NCI-H1048 (cell line): ENCODE results near the gene OVCA2.

Experiments
- DNase-seq: peaks from one replicate; lab custom pipeline; 2025; lab: John Stamatoyannopoulos, UW

OVCA2 gene

GRCh38 chr17:2013994-2014317 lies 27.9 kb upstream of the OVCA2 start:
- no peak for DNase-seq

GRCh38 chr17:2015314-2015713 lies 26.5 kb upstream of the OVCA2 start:
- DNase-seq: no peak

GRCh38 chr17:2016494-2016893 lies 25.3 kb upstream of the OVCA2 start:
- no peak for DNase-seq

- no peak for DNase-seq
These were observed 24.4 kb upstream of the OVCA2 start for GRCh38 chr17:2017274-2017941.

GRCh38 chr17:2018716-2019510 lies 22.9 kb upstream of the OVCA2 start:
- no peak for DNase-seq

- DNase-seq: no peak
These were observed 22.1 kb upstream of the OVCA2 start for GRCh38 chr17:2019723-2020122.

GRCh38 chr17:2020721-2021120 lies 21.1 kb upstream of the OVCA2 start:
- DNase-seq: no peak

- no peak for DNase-seq
These were observed 19.1 kb upstream of the OVCA2 start for GRCh38 chr17:2022647-2023240.

- no peak for DNase-seq
These were observed 18.6 kb upstream of the OVCA2 start for GRCh38 chr17:2023256-2023655.

- DNase-seq: no peak
These were observed 17.9 kb upstream of the OVCA2 start for GRCh38 chr17:2023692-2024571.

- DNase-seq: no peak
These were observed 17.1 kb upstream of the OVCA2 start for GRCh38 chr17:2024572-2025219.

- DNase-seq: no peak
These were observed 16.6 kb upstream of the OVCA2 start, which contains the start of gene RTN4RL1 for GRCh38 chr17:2025220-2025621. TSS of gene RTN4RL1 (minus strand) at chr17:2025334. CDS start at chr17:2024865, 469 bp downstream.

- no peak for DNase-seq
These were observed 16.1 kb upstream of the OVCA2 start for GRCh38 chr17:2025622-2026309.

GRCh38 chr17:2027528-2028233 lies 14.1 kb upstream of the OVCA2 start:
- DNase-seq: no peak

- DNase-seq: no peak
These were observed 13.6 kb upstream of the OVCA2 start for GRCh38 chr17:2028234-2028614.

GRCh38 chr17:2028737-2029136 lies 13.1 kb upstream of the OVCA2 start:
- DNase-seq: no peak

- DNase-seq: peak; percentile 62
These were observed 11.7 kb upstream of the OVCA2 start, which contains the start of gene DPH1 for GRCh38 chr17:2029911-2030778. TSS of gene DPH1 (plus strand) at chr17:2030153. CDS start at chr17:2030170, 17 bp downstream.

- no peak for DNase-seq
These were observed 11.1 kb upstream of the OVCA2 start for GRCh38 chr17:2030779-2031163.

- no peak for DNase-seq
These were observed 8.7 kb upstream of the OVCA2 start for GRCh38 chr17:2033153-2033552.
